Naive B cell (primary cell): ENCODE measurements around the gene KLF5. TPM values are rescaled to one million over a fixed set of nuclear protein-coding genes. Genes with fewer than 3 reads are reported as not detected.
"Not testable (repeated sequence)": the region's sequence is repeated elsewhere in the genome, so short reads cannot be mapped to it uniquely, and the experiment has no call there.

Experiments used
- ATAC-seq, 2 donors: fragments of 150-1000 bp; cut with Tn5 transposase; 2 replicates each; pipeline ENCODE4 v1.10.0; 2021; ENCODE audit warnings: low read depth in 2 of 2, mild to moderate bottlenecking in 2 of 2, moderate library complexity in 2 of 2
- DNase-seq: peaks from one replicate; pipeline ENCODE4 v3.0.0; 2022
- H3K27ac Mint-ChIP-seq, 6 donors: one replicate each; pipeline ENCODE4 v1.8.0; 2020 to 2022; ENCODE audit warnings: mild to moderate bottlenecking in 6 of 6, mixed read lengths in 6 of 6, moderate library complexity in 5 of 6, inconsistent platforms in 2 of 6
- H3K27me3 Mint-ChIP-seq, 3 donors: one replicate each; pipeline ENCODE4 v1.8.0; 2021 to 2022; ENCODE audit warnings: mixed read lengths in 3 of 3, mild to moderate bottlenecking in 1 of 3
- H3K36me3 Mint-ChIP-seq, 2 donors: one replicate each; pipeline ENCODE4 v1.8.0; 2020 to 2022; ENCODE audit warnings: mixed read lengths in 2 of 2, inconsistent platforms in 1 of 2, mild to moderate bottlenecking in 1 of 2
- H3K4me1 Mint-ChIP-seq, 3 donors: one replicate each; pipeline ENCODE4 v1.8.0; 2020 to 2022; ENCODE audit warnings: mixed read lengths in 3 of 3, inconsistent platforms in 1 of 3, mild to moderate bottlenecking in 1 of 3, moderate library complexity in 1 of 3
- H3K4me3 Mint-ChIP-seq, 8 donors: one replicate each; pipeline ENCODE4 v1.8.0; 2020 to 2022; ENCODE audit warnings: mild to moderate bottlenecking in 8 of 8, mixed read lengths in 8 of 8, moderate library complexity in 8 of 8, inconsistent platforms in 2 of 8
- H3K9me3 Mint-ChIP-seq, 7 donors: one replicate each; pipeline ENCODE4 v1.8.0; 2020 to 2022; ENCODE audit warnings: mixed read lengths in 7 of 7, mild to moderate bottlenecking in 5 of 7, inconsistent platforms in 2 of 7, moderate library complexity in 1 of 7
- polyA plus RNA-seq, 6 donors: library from polyadenylated mRNA; unstranded; fragments of 300-500 nt; fragmentation: Illumina TruSeq; gene quantifications; one replicate each; pipeline ENCODE4 v1.2.3, GENCODE V29; 2021; ENCODE audit warnings: low read depth in 6 of 6

The KLF5 gene
- polyA plus RNA-seq, 6 donors from 2014 or later = 0.51 to 2.7 (median 1.1) TPM

DNA sequence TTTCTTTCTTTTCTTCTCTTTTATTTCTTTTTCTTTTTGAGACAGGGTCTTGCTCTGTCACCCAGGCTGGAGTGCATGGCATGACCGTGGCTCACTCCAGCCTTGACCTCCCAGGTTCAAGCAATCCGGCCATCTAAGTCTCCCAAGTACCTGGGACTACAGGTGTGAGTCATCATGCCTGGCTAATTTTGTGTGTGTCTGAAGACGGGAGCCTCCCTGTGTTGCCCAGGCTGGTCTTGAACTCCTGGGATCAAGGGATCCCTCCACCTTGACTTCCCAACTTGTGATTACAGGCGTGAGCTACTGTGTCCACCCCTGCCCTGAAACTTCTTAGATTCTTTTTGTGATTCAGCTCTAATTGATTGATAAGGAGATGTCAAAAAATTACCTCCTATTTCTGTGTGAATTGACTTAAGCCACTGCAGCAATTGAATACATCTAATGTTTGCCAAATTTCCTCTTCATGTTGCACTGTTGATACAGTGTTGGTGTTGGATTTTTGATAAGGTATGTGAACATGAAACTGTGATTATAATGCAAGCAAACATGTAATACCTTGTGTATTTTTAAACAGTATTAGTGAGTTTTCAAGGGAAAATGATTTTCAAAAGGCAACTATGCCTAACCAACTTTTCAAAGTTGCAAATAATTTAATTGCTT, 22.6 kb downstream of the KLF5 start:
- H3K4me3 Mint-ChIP-seq = no peak overlapping the region
- H3K9me3 Mint-ChIP-seq = peaks cover 0 to 2% (median 0%) of the 10 kb centered on the region in 7 donors
- peaks cover 0 to 13% (median 0%) of the 10 kb centered on the region in 3 donors for H3K27me3 Mint-ChIP-seq
- no peak overlapping the region for H3K27ac Mint-ChIP-seq
- DNase-seq (no peak), ATAC-seq (no peak)
- no peaks in the 10 kb centered on the region for H3K36me3 Mint-ChIP-seq
- H3K4me1 Mint-ChIP-seq = no peaks in the 10 kb centered on the region

DNA sequence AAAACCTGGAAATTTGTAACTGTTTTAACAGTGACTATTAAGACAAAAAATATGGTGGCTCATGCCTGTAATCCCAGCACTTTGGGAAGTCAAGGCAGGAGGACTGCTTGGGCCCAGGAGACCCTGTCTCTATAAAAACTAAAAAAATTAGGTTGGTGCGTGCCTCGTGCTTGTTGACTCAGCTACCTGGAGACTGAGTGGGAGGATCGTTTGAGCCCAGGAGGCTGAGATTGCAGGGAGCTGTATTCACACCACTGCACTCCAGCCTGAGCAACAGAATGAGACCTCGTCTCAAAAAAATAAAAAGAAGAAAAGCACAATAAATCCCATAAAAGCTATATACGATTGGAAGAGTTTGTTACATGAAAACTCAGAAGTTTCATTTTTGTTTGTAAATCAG, 23.7 kb downstream of the KLF5 start:
- H3K9me3 Mint-ChIP-seq = peaks cover 0 to 5% (median 1%) of the 10 kb centered on the region in 7 donors
- H3K27ac Mint-ChIP-seq = no peak overlapping the region
- ATAC-seq (no peak), DNase-seq (no peak)
- no peak overlapping the region for H3K4me3 Mint-ChIP-seq
- H3K27me3 Mint-ChIP-seq = peaks cover 0 to 13% (median 0%) of the 10 kb centered on the region in 3 donors
- no peaks in the 10 kb centered on the region for H3K36me3 Mint-ChIP-seq
- H3K4me1 Mint-ChIP-seq = no peaks in the 10 kb centered on the region

- peaks cover 0 to 13% (median 0%) of the 10 kb centered on the region in 3 donors for H3K27me3 Mint-ChIP-seq
- no peak for ATAC-seq
- H3K27ac Mint-ChIP-seq = no peak overlapping the region
- no peak for DNase-seq
- H3K36me3 Mint-ChIP-seq = no peaks in the 10 kb centered on the region
- peaks cover 0 to 8% (median 3%) of the 10 kb centered on the region in 7 donors for H3K9me3 Mint-ChIP-seq
- no peaks in the 10 kb centered on the region for H3K4me1 Mint-ChIP-seq
- H3K4me3 Mint-ChIP-seq = no peak overlapping the region
These were observed 24.1 kb downstream of the KLF5 start for GRCh38 chr13:73082895-73083294.

GRCh38 chr13:73088332-73088935, 29.6 kb downstream of the KLF5 start:
- no peaks in the 10 kb centered on the region for H3K4me1 Mint-ChIP-seq
- peaks cover 0 to 27% (median 9%) of the 10 kb centered on the region in 7 donors for H3K9me3 Mint-ChIP-seq
- ATAC-seq (no peak), DNase-seq (no peak)
- H3K27ac Mint-ChIP-seq = no peak overlapping the region
- peak overlapping the region in 1 of 8 donors; percentile 47 for H3K4me3 Mint-ChIP-seq
- peaks cover 0 to 4% of the 10 kb centered on the region in 2 donors for H3K36me3 Mint-ChIP-seq
- no peaks in the 10 kb centered on the region for H3K27me3 Mint-ChIP-seq

DNA sequence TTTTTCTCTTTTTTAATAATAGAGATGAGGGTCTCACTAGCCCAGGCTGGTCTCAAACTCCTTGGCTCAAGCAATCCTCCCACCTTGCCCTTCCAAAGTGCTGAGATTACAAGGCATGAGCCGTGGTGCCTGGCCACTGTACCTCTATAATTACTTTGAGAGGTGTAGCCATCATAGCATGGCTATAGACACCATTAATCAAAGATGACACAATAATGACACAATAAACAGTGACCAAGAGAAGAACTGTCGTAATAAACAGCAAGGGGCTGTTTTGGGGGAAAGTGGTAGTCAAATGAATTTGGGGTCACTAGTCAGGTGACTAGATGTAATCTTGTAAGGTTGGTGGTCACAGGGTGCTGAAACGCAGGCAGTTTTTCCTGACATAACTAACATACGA, 30.4 kb downstream of the KLF5 start:
- Mint-ChIP-seq H3K4me1 (no peaks in the 10 kb centered on the region), H3K27ac (no peak overlapping the region)

GRCh38 chr13:73090116-73090822, 31.5 kb downstream of the KLF5 start:
- H3K9me3 Mint-ChIP-seq = peaks cover 0 to 27% (median 9%) of the 10 kb centered on the region in 7 donors
- no peaks in the 10 kb centered on the region for H3K27me3 Mint-ChIP-seq
- no peak overlapping the region for H3K4me3 Mint-ChIP-seq
- no peak for ATAC-seq
- H3K27ac Mint-ChIP-seq = no peak overlapping the region
- no peak for DNase-seq
- peaks cover 0 to 4% of the 10 kb centered on the region in 2 donors for H3K36me3 Mint-ChIP-seq
- H3K4me1 Mint-ChIP-seq = no peaks in the 10 kb centered on the region

More for the DNA sequence above, 30.4 kb downstream of the KLF5 start:
- Mint-ChIP-seq H3K27me3 (no peaks in the 10 kb centered on the region), H3K36me3 (peaks cover 0 to 4% of the 10 kb centered on the region in 2 donors), H3K4me3 (no peak overlapping the region), H3K9me3 (peaks cover 0 to 27% (median 9%) of the 10 kb centered on the region in 7 donors)
- DNase-seq = no peak
- ATAC-seq = no peak

DNA sequence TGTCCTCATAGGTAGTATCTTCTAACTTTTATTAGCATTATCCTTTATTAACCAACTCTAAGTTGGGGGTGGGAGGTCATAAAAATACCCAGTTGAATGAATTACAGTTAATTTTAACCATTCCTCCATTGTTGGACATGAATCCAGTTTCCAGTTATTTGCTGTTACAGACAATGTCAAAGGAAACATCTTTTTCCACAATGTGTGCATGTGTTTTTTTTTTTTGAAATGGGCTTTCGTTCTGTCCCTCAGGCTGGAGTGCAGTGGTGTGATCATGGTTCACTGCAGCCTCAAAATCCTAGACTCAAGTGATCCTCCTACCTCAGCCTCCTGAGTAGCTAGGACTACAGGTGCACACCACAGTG, 32.0 kb downstream of the KLF5 start:
- H3K27ac Mint-ChIP-seq = no peak overlapping the region
- no peaks in the 10 kb centered on the region for H3K4me1 Mint-ChIP-seq
- no peaks in the 10 kb centered on the region for H3K27me3 Mint-ChIP-seq
- ATAC-seq = no peak
- H3K36me3 Mint-ChIP-seq = peaks cover 0 to 4% of the 10 kb centered on the region in 2 donors
- H3K4me3 Mint-ChIP-seq = no peak overlapping the region
- no peak for DNase-seq
- H3K9me3 Mint-ChIP-seq = peaks cover 0 to 27% (median 9%) of the 10 kb centered on the region in 7 donors

- H3K27ac Mint-ChIP-seq = no peak overlapping the region
- no peak overlapping the region for H3K4me3 Mint-ChIP-seq
- H3K9me3 Mint-ChIP-seq = peaks cover 0 to 19% (median 7%) of the 10 kb centered on the region in 7 donors
- DNase-seq (no peak), ATAC-seq (no peak)
- H3K36me3 Mint-ChIP-seq = peaks cover 0 to 4% of the 10 kb centered on the region in 2 donors
- no peaks in the 10 kb centered on the region for H3K27me3 Mint-ChIP-seq
- H3K4me1 Mint-ChIP-seq = no peaks in the 10 kb centered on the region
These were observed 34.0 kb downstream of the KLF5 start for GRCh38 chr13:73092829-73093228.

- no peak for ATAC-seq
These were observed 37.4 kb downstream of the KLF5 start for GRCh38 chr13:73096173-73096572.

DNA sequence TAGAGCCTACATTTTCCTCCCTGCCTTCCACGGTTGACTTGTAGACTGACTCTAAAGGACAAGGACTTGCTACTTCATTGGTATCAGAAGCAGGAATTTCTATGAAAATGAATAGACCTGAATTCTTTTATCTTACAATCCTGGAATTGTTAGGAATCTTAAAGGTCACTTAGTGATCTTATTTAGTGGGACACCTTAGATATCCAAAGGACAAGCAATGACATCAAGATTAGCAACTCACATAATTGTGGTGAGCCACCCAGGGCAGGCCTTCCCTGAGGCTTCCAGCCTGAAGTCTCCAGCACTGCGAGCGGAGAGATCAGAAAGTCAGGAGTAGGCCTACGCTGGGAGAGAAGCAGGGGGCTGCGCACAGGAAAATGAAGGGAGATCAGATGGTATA, 37.8 kb downstream of the KLF5 start:
- Mint-ChIP-seq H3K9me3 (peaks cover 0 to 2% (median 0%) of the 10 kb centered on the region in 7 donors), H3K27ac (no peak overlapping the region), H3K27me3 (no peaks in the 10 kb centered on the region), H3K4me3 (no peak overlapping the region), H3K4me1 (no peaks in the 10 kb centered on the region), H3K36me3 (no peaks in the 10 kb centered on the region)
- DNase-seq = no peak
- no peak for ATAC-seq

More at GRCh38 chr13:73096173-73096572, 37.4 kb downstream of the KLF5 start:
- Mint-ChIP-seq H3K27ac (no peak overlapping the region), H3K9me3 (peaks cover 0 to 2% (median 0%) of the 10 kb centered on the region in 7 donors), H3K4me1 (no peaks in the 10 kb centered on the region), H3K36me3 (no peaks in the 10 kb centered on the region), H3K4me3 (no peak overlapping the region), H3K27me3 (no peaks in the 10 kb centered on the region)
- DNase-seq = no peak

- not testable (repeated sequence) for ATAC-seq, H3K9me3 Mint-ChIP-seq, H3K4me1 Mint-ChIP-seq, H3K4me3 Mint-ChIP-seq, H3K36me3 Mint-ChIP-seq, H3K27me3 Mint-ChIP-seq, DNase-seq, H3K27ac Mint-ChIP-seq
These were observed 42.0 kb downstream of the KLF5 start for GRCh38 chr13:73100781-73101180.

DNA sequence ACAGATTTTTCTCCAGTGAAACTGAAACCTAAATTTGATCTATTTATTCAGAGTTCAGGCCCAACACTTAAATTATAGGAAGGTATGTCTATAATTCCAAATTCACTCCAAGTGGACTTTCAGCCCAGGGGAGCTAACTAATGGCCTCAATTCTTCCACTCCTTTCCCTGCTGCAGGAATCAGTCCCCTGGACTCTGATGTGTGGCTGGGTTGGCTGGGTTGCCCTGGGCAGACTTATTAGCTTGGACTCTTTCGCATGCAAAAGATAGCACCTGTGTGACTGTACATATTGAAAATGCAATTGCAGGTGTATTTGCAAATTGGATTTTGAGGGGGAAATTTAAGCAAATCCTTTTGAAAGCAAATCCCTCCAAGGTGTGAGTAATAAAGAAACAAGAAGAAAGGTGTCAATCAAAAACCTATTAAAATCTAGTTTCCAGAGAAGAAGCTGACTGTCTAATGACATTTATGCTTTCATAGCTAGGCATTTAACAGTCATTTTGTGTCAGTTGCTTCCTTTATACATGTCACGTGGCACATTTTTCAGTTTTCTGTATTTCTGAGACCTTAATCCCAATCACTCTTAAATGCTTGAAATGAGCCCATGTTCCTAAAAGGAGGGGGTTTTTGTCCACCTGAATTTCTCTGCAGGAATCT, 42.7 kb downstream of the KLF5 start:
- Mint-ChIP-seq H3K9me3 (no peaks in the 10 kb centered on the region), H3K36me3 (no peaks in the 10 kb centered on the region), H3K4me1 (no peaks in the 10 kb centered on the region), H3K4me3 (no peak overlapping the region), H3K27ac (no peak overlapping the region), H3K27me3 (peaks cover 5 to 8% (median 5%) of the 10 kb centered on the region in 3 donors)
- no peak for DNase-seq
- no peak for ATAC-seq

DNA sequence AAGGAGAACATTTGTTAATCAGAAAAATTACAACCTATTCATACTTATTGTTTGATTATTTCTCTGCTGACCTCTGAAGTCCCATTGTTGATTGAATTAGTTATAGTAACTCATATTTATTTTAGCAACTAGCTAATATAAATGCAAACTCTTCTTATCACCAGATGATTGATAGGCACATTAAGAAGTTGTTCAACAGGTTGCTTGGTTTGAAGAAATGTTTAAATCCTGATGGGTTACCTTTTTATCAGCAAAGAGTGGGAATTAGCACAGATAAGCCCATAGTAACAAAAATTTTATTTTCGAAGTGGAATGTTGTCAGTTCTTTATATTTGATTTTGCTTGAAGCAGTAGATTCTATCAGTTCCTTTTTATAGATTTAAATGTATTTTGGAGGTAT, 44.4 kb downstream of the KLF5 start:
- H3K9me3 Mint-ChIP-seq = no peaks in the 10 kb centered on the region

More for the DNA sequence above, 44.4 kb downstream of the KLF5 start:
- ATAC-seq (no peak), DNase-seq (no peak)
- H3K27ac Mint-ChIP-seq = no peak overlapping the region
- no peaks in the 10 kb centered on the region for H3K36me3 Mint-ChIP-seq
- peaks cover 5 to 8% (median 5%) of the 10 kb centered on the region in 3 donors for H3K27me3 Mint-ChIP-seq
- H3K4me3 Mint-ChIP-seq = no peak overlapping the region
- H3K4me1 Mint-ChIP-seq = peaks cover 0 to 5% (median 0%) of the 10 kb centered on the region in 3 donors
